ENCODE data around the gene DMXL2.
"Not testable (repeated sequence)": the region's sequence is repeated elsewhere in the genome, so short reads cannot be mapped to it uniquely, and the experiment has no call there.

The DMXL2 gene

DNA sequence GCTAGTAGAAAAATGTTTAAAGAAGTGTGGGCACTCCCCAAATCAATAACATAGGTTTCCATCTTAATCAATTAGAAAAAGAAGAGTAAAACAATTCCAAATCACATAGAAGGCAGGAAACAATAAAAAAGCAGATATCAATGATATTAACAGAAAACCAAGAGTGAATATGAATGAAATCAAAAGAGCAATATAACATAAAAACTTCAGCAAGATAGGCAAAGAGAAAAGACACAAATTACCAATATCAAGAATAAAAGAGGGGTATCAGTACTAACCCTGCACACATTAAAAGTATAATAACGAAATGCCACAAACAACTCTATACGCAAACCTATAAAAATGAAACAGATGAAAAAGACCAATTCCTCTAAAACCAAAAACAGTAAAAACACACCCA is 19.6 kb downstream of the DMXL2 start:
- no peak overlapping the region for H3K4me3 ChIP-seq (ENCODE audit: low read length)
- no peak for TF ChIP-seq ZNF274 (IDR thresholded peaks at IDR 0.05; ENCODE audit: low read depth, low read length)

- no peak overlapping the region for H3K4me3 ChIP-seq (ENCODE audit: low read length)
- no peak for TF ChIP-seq ZNF274 (IDR thresholded peaks at IDR 0.05; ENCODE audit: low read depth, low read length)
Observed at GRCh38 chr15:51602484-51602883, 20.1 kb downstream of the DMXL2 start.

- no peak for TF ChIP-seq ZNF274 (IDR thresholded peaks at IDR 0.05; ENCODE audit: low read depth, low read length)
- no peak overlapping the region for H3K4me3 ChIP-seq (ENCODE audit: low read length)
Observed at GRCh38 chr15:51601801-51602200, 20.8 kb downstream of the DMXL2 start.

DNA sequence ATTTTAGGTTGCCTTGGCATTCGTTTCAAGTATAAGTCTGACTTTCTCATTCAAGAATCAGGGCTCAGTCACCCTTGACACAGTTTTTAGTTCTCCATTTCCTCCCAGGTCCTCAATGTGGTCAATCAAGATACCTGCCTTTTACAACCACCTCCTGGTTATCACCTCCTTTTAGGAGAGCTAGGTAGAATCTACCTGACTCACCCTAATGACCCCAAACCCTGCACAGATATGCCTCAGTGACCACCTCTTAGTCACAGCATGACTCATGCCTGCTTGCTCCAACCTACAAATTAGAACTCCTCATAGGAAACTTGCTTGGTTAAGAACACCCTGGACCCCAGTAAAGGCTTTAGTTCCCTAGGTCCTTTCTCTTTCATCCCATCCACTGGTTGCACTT is 22.5 kb downstream of the DMXL2 start:
- TF ChIP-seq ZNF274 (IDR thresholded peaks at IDR 0.05; ENCODE audit: low read depth, low read length): no peak
- no peak overlapping the region for H3K4me3 ChIP-seq (ENCODE audit: low read length)

- no peak for TF ChIP-seq ZNF274 (IDR thresholded peaks at IDR 0.05; ENCODE audit: low read depth, low read length)
Observed at GRCh38 chr15:51589881-51590568, 32.5 kb downstream of the DMXL2 start.

DNA sequence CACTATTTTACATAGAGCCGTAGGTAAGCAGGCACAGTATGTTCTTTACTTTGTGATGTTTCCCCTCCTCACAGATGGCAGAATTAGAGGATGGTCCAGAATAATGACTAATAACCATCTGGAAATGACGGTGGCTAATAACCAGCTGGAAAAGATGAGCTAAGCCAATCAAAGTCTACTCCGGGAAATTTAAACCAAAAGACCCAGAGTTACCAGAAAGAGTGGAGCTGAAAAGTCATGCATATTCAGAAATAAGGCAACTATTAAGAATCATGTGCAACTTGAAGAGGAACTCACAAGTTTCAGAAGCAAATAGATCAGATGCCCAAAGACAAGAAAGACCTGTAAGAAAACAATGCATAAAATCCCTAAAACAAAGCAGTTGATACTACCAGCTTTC is 33.6 kb downstream of the DMXL2 start:
- H3K4me3 ChIP-seq (ENCODE audit: low read length): no peak overlapping the region
- TF ChIP-seq ZNF274 (IDR thresholded peaks at IDR 0.05; ENCODE audit: low read depth, low read length): no peak

More at GRCh38 chr15:51589881-51590568, 32.5 kb downstream of the DMXL2 start:
- H3K4me3 ChIP-seq (ENCODE audit: low read length): no peak overlapping the region

DNA sequence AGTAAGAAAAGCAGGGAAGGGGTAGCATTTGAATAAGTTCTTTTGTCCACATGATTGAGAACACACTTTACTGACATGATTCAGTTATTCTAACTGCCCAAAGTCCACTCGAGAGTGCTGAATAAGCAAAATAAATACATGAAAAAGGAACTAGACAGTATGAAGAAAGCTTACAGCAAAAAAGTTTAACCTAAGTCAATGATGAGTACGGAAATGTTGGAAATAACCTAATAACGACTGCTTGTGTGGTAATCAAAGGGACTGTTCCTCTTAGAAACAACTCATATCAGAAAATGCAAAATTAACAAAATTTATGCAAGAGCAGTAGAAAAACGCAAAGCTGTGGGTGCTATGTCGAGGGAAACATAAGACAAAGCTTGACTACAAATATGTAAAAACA is 36.6 kb downstream of the DMXL2 start:
- H3K4me3 ChIP-seq (ENCODE audit: low read length): no peak overlapping the region
- TF ChIP-seq ZNF274 (IDR thresholded peaks at IDR 0.05; ENCODE audit: low read depth, low read length): no peak

- TF ChIP-seq ZNF274 (IDR thresholded peaks at IDR 0.05; ENCODE audit: low read depth, low read length): no peak
- no peak overlapping the region for H3K4me3 ChIP-seq (ENCODE audit: low read length)
Observed at GRCh38 chr15:51580982-51581381, 41.6 kb downstream of the DMXL2 start.

GRCh38 chr15:51580385-51580784 is 42.2 kb downstream of the DMXL2 start:
- H3K4me3 ChIP-seq (ENCODE audit: low read length): no peak overlapping the region
- no peak for TF ChIP-seq ZNF274 (IDR thresholded peaks at IDR 0.05; ENCODE audit: low read depth, low read length)

- no peak overlapping the region for H3K4me3 ChIP-seq (ENCODE audit: low read length)
- no peak for TF ChIP-seq ZNF274 (IDR thresholded peaks at IDR 0.05; ENCODE audit: low read depth, low read length)
Observed at GRCh38 chr15:51579012-51579411, 43.6 kb downstream of the DMXL2 start.

- no peak for TF ChIP-seq ZNF274 (IDR thresholded peaks at IDR 0.05; ENCODE audit: low read depth, low read length)
- H3K4me3 ChIP-seq (ENCODE audit: low read length): no peak overlapping the region
Observed at GRCh38 chr15:51577636-51578304, 44.8 kb downstream of the DMXL2 start.

DNA sequence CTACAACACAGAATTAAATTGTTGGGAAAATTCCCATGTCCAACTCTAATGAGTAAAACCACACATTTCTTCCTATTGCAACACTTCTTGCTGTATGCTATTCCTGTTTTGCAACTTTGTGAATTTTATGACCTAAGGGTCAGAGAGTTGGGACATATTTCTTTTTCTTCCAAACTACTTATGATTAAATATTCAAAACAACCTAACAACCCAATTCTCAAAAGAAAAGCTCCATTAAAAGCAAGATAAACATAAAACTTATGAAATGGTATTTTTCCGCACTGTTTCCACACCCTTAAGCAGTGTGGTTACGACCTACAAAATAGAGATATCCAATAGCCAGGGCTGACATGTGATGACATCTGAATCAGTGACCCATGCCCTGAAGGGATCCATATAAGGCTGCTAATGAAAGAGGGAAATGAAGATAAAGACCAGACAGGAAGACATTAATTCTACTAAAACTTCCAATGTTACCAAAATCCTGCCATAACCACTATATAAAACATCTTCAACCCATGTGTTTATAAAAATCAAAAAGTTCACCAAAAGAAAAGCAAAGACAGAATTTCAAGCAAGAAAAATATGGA is 45.6 kb downstream of the DMXL2 start:
- no peak overlapping the region for H3K4me3 ChIP-seq (ENCODE audit: low read length)
- no peak for TF ChIP-seq ZNF274 (IDR thresholded peaks at IDR 0.05; ENCODE audit: low read depth, low read length)

- H3K4me3 ChIP-seq (ENCODE audit: low read length): no peak overlapping the region
- no peak for TF ChIP-seq ZNF274 (IDR thresholded peaks at IDR 0.05; ENCODE audit: low read depth, low read length)
Observed at GRCh38 chr15:51576286-51576850, 46.2 kb downstream of the DMXL2 start.

DNA sequence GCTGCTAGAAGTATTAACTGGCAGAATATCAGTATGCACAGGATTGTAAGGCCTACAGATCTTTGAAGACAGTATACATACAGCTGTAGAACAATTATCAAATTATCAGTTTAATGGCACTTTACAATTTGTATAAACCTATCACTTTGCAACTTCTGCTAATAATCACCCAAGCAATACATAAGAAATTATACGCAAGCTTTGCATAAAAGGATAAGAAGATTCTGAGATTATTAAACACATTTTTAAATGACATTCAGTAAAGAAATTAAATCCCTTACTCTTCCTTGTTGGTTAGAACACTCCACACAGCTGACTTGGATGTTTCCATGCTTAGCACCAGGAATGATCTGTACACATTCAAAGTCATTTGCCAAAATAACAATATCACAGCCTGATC is 46.8 kb downstream of the DMXL2 start:
- no peak overlapping the region for H3K4me3 ChIP-seq (ENCODE audit: low read length)
- no peak for TF ChIP-seq ZNF274 (IDR thresholded peaks at IDR 0.05; ENCODE audit: low read depth, low read length)

- not testable (repeated sequence) for H3K4me3 ChIP-seq (ENCODE audit: low read length)
Observed at GRCh38 chr15:51573352-51573751, 49.2 kb downstream of the DMXL2 start.

DNA sequence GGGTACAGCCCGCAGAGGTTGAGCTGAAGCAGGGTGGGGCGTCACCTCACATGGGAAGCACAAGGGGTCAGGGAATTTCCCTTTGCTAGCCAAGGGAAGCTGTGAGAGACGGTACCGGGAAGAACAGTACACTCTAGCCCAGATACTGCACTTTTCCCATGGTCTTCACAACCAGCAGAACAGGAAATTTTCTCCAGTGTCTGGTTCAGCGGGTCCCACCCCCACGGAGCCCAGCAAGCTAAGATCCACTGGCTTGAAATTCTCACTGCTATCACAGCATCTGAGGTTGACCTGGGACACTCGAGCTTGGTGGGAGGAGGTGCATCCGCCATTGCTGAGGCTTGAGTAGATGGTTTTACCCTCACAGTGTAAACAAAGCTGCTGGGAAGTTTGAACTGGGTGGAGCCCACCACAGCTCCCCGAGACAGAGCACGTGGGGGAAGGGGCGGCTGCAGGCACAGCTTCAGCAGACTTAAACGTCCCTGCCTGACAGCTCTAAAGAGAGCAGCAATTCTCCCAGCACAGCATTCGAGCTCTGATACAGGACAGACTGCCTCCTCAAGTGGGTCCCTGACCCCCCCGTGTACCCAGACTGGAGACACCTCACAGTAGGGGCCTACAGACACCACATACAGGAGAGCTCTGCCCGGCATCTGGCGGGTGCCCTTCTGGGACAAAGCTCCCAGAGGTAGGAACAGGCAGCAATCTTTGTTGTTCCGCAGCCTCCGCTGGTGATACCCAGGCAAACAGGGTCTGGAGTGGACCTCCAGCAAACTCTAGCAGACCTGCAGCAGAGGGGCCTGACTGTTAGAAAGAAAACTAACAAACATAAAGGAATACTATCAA is 53.4 kb downstream of the DMXL2 start:
- not testable (repeated sequence) for H3K4me3 ChIP-seq (ENCODE audit: low read length)
